ENCODE results near the gene PDE6C.

PDE6C gene

DNA sequence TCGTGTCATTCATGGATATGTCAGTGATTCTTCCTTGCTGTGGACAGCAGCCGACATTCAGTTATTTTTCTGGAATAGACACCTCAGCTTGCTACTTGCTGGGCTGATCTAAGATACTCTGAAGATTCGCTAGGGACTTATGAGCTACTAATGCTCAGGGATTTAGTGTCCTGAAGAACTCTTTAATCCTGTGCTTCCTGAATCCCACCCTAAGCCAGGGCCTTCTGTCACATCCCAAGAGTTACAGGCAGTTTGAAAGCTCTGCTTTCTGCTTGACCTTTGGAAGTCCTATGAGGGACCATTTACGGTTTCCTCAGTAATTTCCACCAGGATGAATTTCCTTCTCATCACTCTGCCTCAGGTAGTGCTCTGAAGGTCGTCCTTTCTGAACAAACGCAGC, at the start of gene PDE6C:
Gene PDE6C, plus strand, starts transcription at position 227 of the 400 bp plus-strand sequence. CDS start 189 bp downstream, outside the sequence.
- DNase-seq (ENCODE audit: low read depth) = no peak

DNA sequence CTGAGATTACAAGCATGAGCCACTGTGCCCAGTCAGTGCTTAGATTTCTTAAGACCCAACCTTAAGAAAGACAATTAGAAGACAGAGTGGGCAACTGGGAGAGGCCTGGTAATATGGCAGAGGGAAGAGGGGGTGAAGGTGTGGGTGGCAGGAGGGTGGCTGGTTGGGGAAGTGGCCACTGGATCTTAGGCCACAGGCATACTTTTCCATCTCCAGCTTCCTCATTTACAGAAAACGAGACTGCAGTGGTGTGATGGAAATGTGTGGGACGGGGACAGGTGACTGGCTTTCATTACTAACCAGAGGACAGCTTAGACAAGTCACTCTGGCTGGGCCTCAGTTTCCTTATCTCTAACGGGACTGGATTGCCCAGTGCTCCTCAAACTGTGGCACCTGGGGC, 46.9 kb upstream of the PDE6C start:
- no peak for DNase-seq (ENCODE audit: low read depth)

DNA sequence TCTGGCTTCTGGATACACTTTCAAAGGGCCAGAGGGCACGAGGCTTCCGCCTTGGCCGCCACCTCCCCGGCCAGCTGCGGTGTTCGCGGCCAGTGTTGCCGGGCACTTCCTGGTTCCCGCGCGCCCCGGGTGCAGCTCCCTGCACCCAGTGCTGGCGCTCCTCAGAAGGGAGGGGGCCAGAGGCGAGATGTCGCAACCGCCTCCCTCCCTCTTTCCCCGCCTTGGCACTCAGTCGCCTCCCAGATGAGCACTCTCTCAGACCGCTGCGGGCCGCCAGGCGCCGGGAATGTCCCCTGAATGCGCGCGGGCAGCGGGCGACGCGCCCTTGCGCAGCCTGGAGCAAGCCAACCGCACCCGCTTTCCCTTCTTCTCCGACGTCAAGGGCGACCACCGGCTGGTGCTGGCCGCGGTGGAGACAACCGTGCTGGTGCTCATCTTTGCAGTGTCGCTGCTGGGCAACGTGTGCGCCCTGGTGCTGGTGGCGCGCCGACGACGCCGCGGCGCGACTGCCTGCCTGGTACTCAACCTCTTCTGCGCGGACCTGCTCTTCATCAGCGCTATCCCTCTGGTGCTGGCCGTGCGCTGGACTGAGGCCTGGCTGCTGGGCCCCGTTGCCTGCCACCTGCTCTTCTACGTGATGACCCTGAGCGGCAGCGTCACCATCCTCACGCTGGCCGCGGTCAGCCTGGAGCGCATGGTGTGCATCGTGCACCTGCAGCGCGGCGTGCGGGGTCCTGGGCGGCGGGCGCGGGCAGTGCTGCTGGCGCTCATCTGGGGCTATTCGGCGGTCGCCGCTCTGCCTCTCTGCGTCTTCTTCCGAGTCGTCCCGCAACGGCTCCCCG, 45.7 kb upstream of the PDE6C start, which contains the start of gene FFAR4:
Gene FFAR4, plus strand, starts transcription at position 231 of the 842 bp plus-strand sequence. Its CDS starts 56 bp downstream, at position 287.
- no peak for DNase-seq (ENCODE audit: low read depth)

GRCh38 chr10:93567277-93568104, 44.8 kb upstream of the PDE6C start:
- DNase-seq (ENCODE audit: low read depth) = no peak

- DNase-seq (ENCODE audit: low read depth) = no peak
These were observed 44.3 kb upstream of the PDE6C start for GRCh38 chr10:93568105-93568390.

- DNase-seq (ENCODE audit: low read depth) = no peak
These were observed 42.0 kb upstream of the PDE6C start for GRCh38 chr10:93570383-93570782.

- no peak for DNase-seq (ENCODE audit: low read depth)
These were observed 39.7 kb upstream of the PDE6C start for GRCh38 chr10:93572606-93573005.

DNA sequence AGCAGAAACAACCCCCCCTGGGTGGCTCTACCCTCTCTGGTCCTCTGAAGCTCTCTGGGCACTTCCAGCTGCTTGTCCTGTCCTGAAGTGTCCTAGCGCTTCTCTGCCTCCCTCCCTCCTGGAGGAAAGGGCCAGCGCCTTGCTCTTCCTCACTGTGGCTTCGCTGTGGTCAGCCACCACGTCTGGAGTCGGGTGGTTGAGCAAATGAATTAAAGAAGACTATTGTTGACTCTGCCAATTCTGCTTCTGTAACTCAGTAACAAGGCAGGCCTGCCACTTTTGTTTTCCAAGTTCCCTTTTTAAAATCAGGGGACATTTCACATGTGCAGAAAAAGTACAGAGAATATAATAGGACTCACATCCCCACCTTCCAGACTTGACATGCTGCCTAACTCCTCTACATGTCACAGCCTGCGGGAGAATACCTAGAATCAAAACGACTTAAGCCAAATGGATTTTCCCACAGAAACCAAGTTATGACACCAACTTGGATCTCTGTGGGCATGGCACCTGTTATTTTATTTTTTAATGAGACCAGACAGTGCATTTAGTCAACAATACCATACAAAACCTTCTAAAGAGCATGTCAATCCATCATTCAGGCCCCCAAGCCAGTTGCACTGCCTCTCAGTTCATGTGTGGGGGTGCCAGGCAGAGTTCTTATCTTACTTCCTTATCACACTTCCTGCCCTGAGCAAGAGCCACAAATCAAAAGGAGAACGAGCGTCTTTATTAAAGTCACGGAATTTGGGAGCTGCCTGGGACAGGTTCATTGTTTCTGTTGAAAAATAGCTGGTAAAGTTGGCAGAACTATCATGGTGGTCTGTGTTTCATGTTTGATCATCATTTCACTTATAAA, 39.1 kb upstream of the PDE6C start:
- DNase-seq (ENCODE audit: low read depth) = no peak

GRCh38 chr10:93573924-93574323, 38.4 kb upstream of the PDE6C start:
- DNase-seq (ENCODE audit: low read depth) = no peak

DNA sequence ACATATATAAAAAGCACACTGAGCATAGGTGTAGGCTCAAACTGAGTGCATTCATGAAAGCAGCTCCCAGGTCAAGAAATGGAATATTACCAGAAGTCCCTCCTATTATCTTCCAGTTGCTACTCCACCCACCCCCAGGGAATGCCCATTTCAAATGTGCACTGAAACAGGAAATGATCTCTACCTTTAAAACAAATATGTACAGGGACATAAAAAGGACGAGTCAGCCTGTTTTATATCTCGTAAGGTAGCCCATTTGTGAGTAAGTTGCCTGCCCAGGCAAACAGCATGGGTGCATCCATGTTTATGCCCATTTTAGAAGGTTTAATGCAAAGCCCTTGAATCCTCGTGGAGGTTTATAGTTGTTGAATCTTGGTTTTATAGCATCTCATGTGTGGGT, 35.4 kb upstream of the PDE6C start:
- DNase-seq (ENCODE audit: low read depth) = no peak

GRCh38 chr10:93577565-93577964, 34.8 kb upstream of the PDE6C start:
- no peak for DNase-seq (ENCODE audit: low read depth)

DNA sequence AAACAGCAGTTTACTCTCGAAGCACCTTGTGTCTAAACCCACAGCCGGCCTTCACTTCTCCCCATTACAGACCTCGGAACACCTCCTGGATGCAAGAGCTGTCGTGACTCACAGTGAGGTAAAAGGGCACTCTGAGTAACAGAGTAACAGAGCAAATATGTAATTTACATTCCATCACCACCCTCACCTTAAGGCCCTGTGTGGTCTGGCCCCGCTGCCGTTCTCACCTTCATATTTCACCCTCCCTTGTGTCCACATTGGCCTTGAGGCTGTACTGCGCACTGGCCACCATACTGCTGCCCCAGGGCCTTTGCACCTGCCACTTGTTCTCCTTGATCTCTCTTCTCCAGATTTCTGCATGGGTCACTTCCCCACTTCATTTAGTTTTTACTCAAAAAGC, 33.2 kb upstream of the PDE6C start:
- DNase-seq (ENCODE audit: low read depth) = no peak

DNA sequence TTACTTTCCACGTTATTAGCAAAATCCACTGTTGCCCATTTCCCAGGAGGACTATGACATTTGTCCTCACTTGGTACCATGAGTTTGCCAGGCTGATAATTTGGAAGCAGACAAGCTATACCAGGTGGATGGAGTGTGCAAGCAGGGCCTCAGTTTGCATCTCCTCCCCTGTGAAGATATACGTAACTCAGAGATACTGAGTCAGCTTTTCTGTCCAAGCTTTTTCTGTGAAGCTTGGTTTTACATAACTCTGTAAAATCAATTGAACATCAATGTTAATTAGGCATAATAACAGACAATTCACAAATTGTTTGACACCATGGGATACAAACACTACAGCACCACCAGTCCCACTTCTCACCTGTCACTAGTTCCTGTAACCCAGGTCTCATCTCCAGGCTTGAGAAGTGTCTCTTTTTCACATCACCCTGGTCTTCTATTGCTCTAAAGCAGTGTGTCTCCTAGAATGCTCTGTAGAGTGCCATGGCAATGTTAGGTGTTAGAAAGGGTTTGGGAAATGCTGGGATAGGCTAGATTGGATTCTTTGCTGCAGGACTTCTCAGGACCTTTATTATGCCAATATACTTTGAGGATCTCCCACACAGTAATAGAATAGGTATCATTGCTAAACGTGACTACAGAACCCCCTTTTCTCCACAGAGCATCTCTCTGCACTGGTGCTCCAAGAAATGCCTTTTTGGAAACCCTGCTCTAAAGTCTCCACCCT, 32.2 kb upstream of the PDE6C start:
- DNase-seq (ENCODE audit: low read depth) = no peak

DNA sequence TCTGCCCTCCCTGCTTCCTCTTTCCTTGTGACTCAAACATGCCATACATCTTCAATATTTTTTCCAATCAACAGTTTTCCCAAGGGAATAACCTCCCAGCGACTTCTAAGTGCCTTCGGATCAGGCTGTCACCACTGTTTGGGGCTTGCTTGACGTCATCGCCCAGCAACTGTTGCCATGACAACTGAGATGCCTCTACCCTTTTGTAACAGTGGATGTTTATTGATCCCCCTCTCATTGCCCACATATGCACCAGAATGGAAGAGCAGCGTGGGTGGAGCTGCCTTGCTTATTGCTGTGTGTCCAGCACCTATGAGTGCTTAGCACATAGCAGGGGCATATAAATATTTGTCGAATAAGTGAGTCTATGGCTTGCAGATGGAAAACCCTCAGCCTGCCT, 31.5 kb upstream of the PDE6C start:
- DNase-seq (ENCODE audit: low read depth) = no peak

- DNase-seq (ENCODE audit: low read depth) = no peak
These were observed 27.9 kb upstream of the PDE6C start for GRCh38 chr10:93584445-93584844.

DNA sequence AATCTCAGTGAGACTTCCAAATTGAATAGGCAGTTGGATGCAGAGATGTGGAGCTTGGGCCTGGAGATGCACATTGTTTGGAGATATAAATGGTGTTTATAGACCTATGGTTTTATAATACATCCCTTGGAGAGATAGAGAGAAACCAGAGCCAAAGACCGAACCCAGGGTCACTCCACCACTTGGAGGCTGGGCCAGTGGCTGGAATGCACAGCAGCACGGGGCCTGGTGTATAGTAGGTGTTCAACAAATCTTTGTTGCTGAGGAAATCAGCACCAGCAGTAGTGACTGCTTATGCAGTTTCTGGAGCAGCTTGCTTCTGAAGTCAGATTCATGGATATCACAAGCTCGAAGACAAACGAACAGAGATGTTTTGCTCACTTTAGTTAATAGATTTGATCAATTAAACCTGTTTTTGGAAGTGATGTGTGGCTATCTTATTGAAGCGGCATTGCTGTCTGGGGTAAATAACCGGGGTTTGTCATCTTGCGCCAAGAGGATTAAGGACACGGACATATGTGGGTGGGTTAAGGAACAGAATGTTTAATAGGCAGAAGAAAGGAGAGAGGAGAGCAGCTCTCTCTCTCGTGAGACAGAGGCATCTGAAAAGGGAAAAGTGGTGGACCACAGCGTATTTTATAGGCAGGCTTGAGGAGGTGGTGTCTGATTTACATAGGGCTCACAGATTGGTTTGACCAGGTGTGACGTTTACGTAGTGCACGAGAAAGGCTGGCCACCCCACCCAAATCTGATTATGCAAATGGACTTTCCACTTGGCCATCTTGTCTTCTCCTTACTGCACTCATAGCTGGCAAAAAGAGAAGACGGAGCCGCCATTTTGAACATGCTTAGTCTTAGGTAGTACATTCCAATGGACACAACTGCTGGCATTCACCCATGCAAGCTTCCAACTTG, 22.4 kb upstream of the PDE6C start:
- no peak for DNase-seq (ENCODE audit: low read depth)

GRCh38 chr10:93590638-93591037, 21.7 kb upstream of the PDE6C start:
- DNase-seq (ENCODE audit: low read depth) = no peak

- no peak for DNase-seq (ENCODE audit: low read depth)
These were observed 21.1 kb upstream of the PDE6C start for GRCh38 chr10:93591065-93591808.

- DNase-seq (ENCODE audit: low read depth) = no peak
These were observed 19.1 kb upstream of the PDE6C start for GRCh38 chr10:93593254-93593653.

DNA sequence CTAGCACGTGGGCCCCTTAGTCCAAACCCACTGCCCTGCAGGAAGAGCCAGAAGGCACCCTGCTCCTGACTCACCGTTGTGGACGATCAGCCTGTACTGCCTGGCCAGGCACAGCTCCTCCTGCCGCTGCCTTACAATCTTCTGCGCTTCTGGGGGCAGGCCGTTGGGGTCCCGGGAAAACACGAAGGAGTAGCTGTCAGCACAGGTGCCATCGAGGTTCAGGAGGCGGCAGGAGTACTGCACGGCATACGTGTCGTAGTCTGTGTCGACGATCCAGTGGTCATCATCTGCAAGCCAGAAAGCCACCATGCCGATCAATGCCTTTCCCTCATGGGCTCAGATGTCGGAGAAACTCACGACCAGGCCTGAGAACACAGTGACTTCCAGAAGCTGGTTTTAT, 18.6 kb upstream of the PDE6C start:
- no peak for DNase-seq (ENCODE audit: low read depth)
